Body of pancreas (tissue), 4 donors: ENCODE measurements around the gene BDKRB2.

ENCODE experiments used
- POLR2A ChIP-seq, 3 donors: fragments of 450-650 bp; IDR thresholded peaks; one replicate each; pipeline ENCODE4 v1.6.1; 2016; ENCODE audit warnings: antibody characterized with exemption in 3 of 3, mild to moderate bottlenecking in 2 of 3
- TF ChIP-seq, protein P1 (sequence below), 7 experiments: fragments of 450-650 bp in 4 of 7; fragments of 200-600 bp in 3 of 7; sonication (generic) in 3 of 7; IDR thresholded peaks; one replicate each; pipeline ENCODE4 v1.5.1; 2016 to 2019; ENCODE audit warnings: antibody characterized with exemption in 7 of 7

DNA sequence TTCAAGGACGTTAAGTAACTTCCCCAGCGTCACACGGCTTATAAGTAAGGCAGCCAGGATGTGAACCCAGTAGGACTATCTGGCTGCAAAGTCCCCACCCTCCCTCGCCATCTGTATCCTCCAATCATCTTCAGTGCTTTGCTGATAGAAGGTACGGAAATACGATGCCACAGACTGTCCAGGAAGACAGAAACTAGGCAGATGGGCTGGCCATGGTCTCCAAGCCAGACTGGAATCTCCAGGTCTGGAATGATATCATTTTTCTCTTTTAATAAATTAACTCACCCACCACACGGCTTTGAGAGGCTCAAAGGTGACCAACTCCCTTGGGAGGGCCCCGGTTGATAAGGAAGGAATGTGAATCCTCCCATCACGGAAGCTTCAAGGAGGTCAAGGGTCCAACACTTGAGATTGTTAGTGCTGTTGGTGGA, 35.1 kb downstream of the BDKRB2 start:
- no peak for TF ChIP-seq POLR2A (IDR thresholded peaks at IDR 0.05)
- TF ChIP-seq, protein P1, sequence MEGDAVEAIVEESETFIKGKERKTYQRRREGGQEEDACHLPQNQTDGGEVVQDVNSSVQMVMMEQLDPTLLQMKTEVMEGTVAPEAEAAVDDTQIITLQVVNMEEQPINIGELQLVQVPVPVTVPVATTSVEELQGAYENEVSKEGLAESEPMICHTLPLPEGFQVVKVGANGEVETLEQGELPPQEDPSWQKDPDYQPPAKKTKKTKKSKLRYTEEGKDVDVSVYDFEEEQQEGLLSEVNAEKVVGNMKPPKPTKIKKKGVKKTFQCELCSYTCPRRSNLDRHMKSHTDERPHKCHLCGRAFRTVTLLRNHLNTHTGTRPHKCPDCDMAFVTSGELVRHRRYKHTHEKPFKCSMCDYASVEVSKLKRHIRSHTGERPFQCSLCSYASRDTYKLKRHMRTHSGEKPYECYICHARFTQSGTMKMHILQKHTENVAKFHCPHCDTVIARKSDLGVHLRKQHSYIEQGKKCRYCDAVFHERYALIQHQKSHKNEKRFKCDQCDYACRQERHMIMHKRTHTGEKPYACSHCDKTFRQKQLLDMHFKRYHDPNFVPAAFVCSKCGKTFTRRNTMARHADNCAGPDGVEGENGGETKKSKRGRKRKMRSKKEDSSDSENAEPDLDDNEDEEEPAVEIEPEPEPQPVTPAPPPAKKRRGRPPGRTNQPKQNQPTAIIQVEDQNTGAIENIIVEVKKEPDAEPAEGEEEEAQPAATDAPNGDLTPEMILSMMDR (IDR thresholded peaks at IDR 0.05): no peak
